H9 (cell line): ENCODE data around the gene KCND2. TPM values are rescaled to one million over a fixed set of nuclear protein-coding genes. Genes with fewer than 3 reads are reported as not detected.

ENCODE experiments used
- DNase-seq: peaks from one replicate; pipeline ENCODE4 v3.0.0-alpha.2; 2017
- H2AFZ ChIP-seq: one replicate; pipeline ENCODE4 v1.6.1; 2013; ENCODE audit warnings: mild to moderate bottlenecking, low read length, control low read depth, moderate library complexity
- H2AK5ac ChIP-seq: 2 replicates; pipeline ENCODE4 v1.6.1; 2013; ENCODE audit warnings: low read length, control low read depth, mixed read lengths; ENCODE audit not compliant: insufficient read length
- H2BK120ac ChIP-seq: one replicate; pipeline ENCODE4 v1.6.1; 2013; ENCODE audit warnings: low read depth, mild to moderate bottlenecking, low read length, control low read depth, inconsistent platforms; ENCODE audit not compliant: poor library complexity, severe bottlenecking
- H2BK12ac ChIP-seq: 2 replicates; pipeline ENCODE4 v1.6.1; 2013; ENCODE audit warnings: low read length, control low read depth, mixed read lengths, low read depth; ENCODE audit not compliant: insufficient read length
- H2BK15ac ChIP-seq: 2 replicates; pipeline ENCODE4 v1.6.1; 2013; ENCODE audit warnings: low read depth, low read length, control low read depth
- H2BK20ac ChIP-seq: one replicate; pipeline ENCODE4 v1.6.1; 2013; ENCODE audit warnings: low read depth, mild to moderate bottlenecking, low read length, control low read depth, inconsistent platforms; ENCODE audit not compliant: poor library complexity, severe bottlenecking
- H2BK5ac ChIP-seq: 2 replicates; pipeline ENCODE4 v1.6.1; 2013; ENCODE audit warnings: low read length, control low read depth, mixed read lengths; ENCODE audit not compliant: insufficient read length
- H3K14ac ChIP-seq: 2 replicates; pipeline ENCODE4 v1.6.1; 2013; ENCODE audit warnings: low read length, control low read depth; ENCODE audit not compliant: insufficient read depth
- H3K18ac ChIP-seq: 2 replicates; pipeline ENCODE4 v1.6.1; 2013; ENCODE audit warnings: low read depth, mild to moderate bottlenecking, mixed read lengths, low read length, control low read depth; ENCODE audit not compliant: insufficient read length
- H3K23ac ChIP-seq: 2 replicates; pipeline ENCODE4 v1.6.1; 2013; ENCODE audit warnings: low read length, control low read depth, mixed read lengths, low read depth; ENCODE audit not compliant: insufficient read length
- H3K23me2 ChIP-seq: 2 replicates; pipeline ENCODE4 v1.6.1; 2013; ENCODE audit warnings: low read depth, mild to moderate bottlenecking, mixed read lengths, low read length, control low read depth; ENCODE audit not compliant: insufficient read length, poor library complexity, severe bottlenecking
- H3K27ac ChIP-seq: 2 replicates; pipeline ENCODE4 v1.5.1; 2013; ENCODE audit warnings: low read length, control low read depth, mixed read lengths, low read depth; ENCODE audit not compliant: insufficient read length
- H3K27me3 ChIP-seq: 2 replicates; pipeline ENCODE4 v1.6.1; 2013; ENCODE audit warnings: low read length, control low read depth, inconsistent platforms; ENCODE audit not compliant: insufficient read depth
- H3K4ac ChIP-seq: 2 replicates; pipeline ENCODE4 v1.6.1; 2013; ENCODE audit warnings: low read depth, mild to moderate bottlenecking, control low read depth, inconsistent platforms, low read length, moderate library complexity
- H3K4me1 ChIP-seq: 2 replicates; pipeline ENCODE4 v1.6.1; 2013; ENCODE audit warnings: low read length, control low read depth, inconsistent platforms; ENCODE audit not compliant: insufficient read depth
- H3K4me2 ChIP-seq: 2 replicates; pipeline ENCODE4 v1.6.1; 2013; ENCODE audit warnings: low read length, control low read depth, mixed read lengths; ENCODE audit not compliant: insufficient read length, insufficient read depth
- H3K56ac ChIP-seq: 2 replicates; pipeline ENCODE4 v1.6.1; 2013; ENCODE audit warnings: low read depth, mild to moderate bottlenecking, mixed read lengths, low read length, control low read depth; ENCODE audit not compliant: insufficient read length
- H3K79me1 ChIP-seq: 2 replicates; pipeline ENCODE4 v1.6.1; 2013; ENCODE audit warnings: low read depth, mild to moderate bottlenecking, moderate library complexity, low read length, control low read depth, inconsistent platforms; ENCODE audit not compliant: insufficient read depth, poor library complexity, severe bottlenecking
- H3K79me2 ChIP-seq: 2 replicates; pipeline ENCODE4 v1.6.1; 2013; ENCODE audit warnings: low read length, control low read depth, inconsistent platforms; ENCODE audit not compliant: insufficient read depth
- H3K9ac ChIP-seq: 2 replicates; pipeline ENCODE4 v1.6.1; 2013; ENCODE audit warnings: low read length, control low read depth, mixed read lengths; ENCODE audit not compliant: insufficient read length; ENCODE audit errors: extremely low read depth
- H3K9me3 ChIP-seq: one replicate; pipeline ENCODE4 v1.6.1; 2013; ENCODE audit warnings: low read depth, low read length, inconsistent platforms; ENCODE audit not compliant: control insufficient read depth
- H3T11ph ChIP-seq: one replicate; pipeline ENCODE4 v1.6.1; 2013; ENCODE audit warnings: mild to moderate bottlenecking, low read length, control low read depth, inconsistent platforms
- H4K20me1 ChIP-seq: one replicate; pipeline ENCODE4 v1.6.1; 2013; ENCODE audit not compliant: control insufficient read depth, insufficient read length, insufficient read depth
- H4K5ac ChIP-seq: 2 replicates; pipeline ENCODE4 v1.6.1; 2013; ENCODE audit warnings: low read depth, mild to moderate bottlenecking, mixed read lengths, low read length, control low read depth; ENCODE audit not compliant: insufficient read length
- H4K8ac ChIP-seq: replicated peaks from 2 replicates; pipeline ENCODE4 v1.6.1; 2013; ENCODE audit warnings: low read length, control low read depth, mixed read lengths, low read depth; ENCODE audit not compliant: insufficient read length
- H4K91ac ChIP-seq: 2 replicates; pipeline ENCODE4 v1.6.1; 2013; ENCODE audit warnings: low read depth, mild to moderate bottlenecking, moderate library complexity, mixed read lengths, low read length, control low read depth; ENCODE audit not compliant: insufficient read length
- H3K27ac Mint-ChIP-seq, 3 experiments: 2 replicates in 2 of 3; 3 replicates in 1 of 3; pipeline ENCODE4 v1.8.0; 2020 to 2021; ENCODE audit warnings: mixed read lengths in 3 of 3, mild to moderate bottlenecking in 1 of 3, moderate library complexity in 1 of 3
- H3K27me3 Mint-ChIP-seq: 2 replicates; pipeline ENCODE4 v1.8.0; 2021; ENCODE audit warnings: low read depth, mild to moderate bottlenecking, moderate library complexity, mixed read lengths
- H3K36me3 Mint-ChIP-seq, 3 experiments: 2 replicates in 2 of 3; 3 replicates in 1 of 3; pipeline ENCODE4 v1.8.0; 2020 to 2021; ENCODE audit warnings: low read depth in 3 of 3, mixed read lengths in 3 of 3; ENCODE audit not compliant: insufficient read depth in 1 of 3
- H3K4me1 Mint-ChIP-seq, 2 experiments: 2 replicates each; pipeline ENCODE4 v1.8.0; 2020; ENCODE audit warnings: mixed read lengths in 2 of 2
- H3K4me3 Mint-ChIP-seq, 2 experiments: 2 replicates in 1 of 2; 3 replicates in 1 of 2; pipeline ENCODE4 v1.8.0; 2020 to 2021; ENCODE audit warnings: mild to moderate bottlenecking in 2 of 2, mixed read lengths in 2 of 2, moderate library complexity in 1 of 2
- H3K9me3 Mint-ChIP-seq, 2 experiments: 2 replicates in 1 of 2; 3 replicates in 1 of 2; pipeline ENCODE4 v1.8.0; 2020; ENCODE audit warnings: mild to moderate bottlenecking in 2 of 2, mixed read lengths in 2 of 2, moderate library complexity in 1 of 2
- CTCF ChIP-seq: fragments of 200-600 bp; sonication (generic); conservative IDR thresholded peaks from 3 replicates; pipeline ENCODE4 v1.8.0; 2021; ENCODE audit warnings: antibody characterized with exemption, mild to moderate bottlenecking
- WGBS: extraction: QIAGEN DNeasy Blood & Tissue Kit; methylation state at CpG from one replicate; pipeline ENCODE4 v1.1.7; 2013; ENCODE audit warnings: missing lambda C conversion rate, low lambda C conversion rate, mixed read lengths; ENCODE audit not compliant: insufficient read length; ENCODE audit errors: extremely low coverage; 5-methylcytosine and 5-hydroxymethylcytosine counted together
- total RNA-seq: library from RNA; stranded (reverse); gene quantifications from 2 replicates; pipeline ENCODE4 v1.2.1, GENCODE V29; 2021

Gene KCND2
- total RNA-seq, 1 experiment from 2014 or later, result 6.4 TPM

GRCh38 chr7:120523985-120524384 is 251.0 kb downstream of the KCND2 start:
- Histone ChIP-seq H3K4ac (no peak overlapping the region), H3K79me1 (no peaks in the 10 kb centered on the region), H3K23me2 (no peaks in the 10 kb centered on the region), H3K9me3 (no peaks in the 10 kb centered on the region), H3K27ac (no peak overlapping the region), H2AK5ac (no peak overlapping the region), H3K56ac (no peak overlapping the region), H2BK15ac (peak overlapping the region; percentile 80; the same call in 1 of the 2 replicates), H3K18ac (no peak overlapping the region), H2BK12ac (no peak overlapping the region), H2AFZ (no peak overlapping the region), H3K23ac (no peak overlapping the region), H4K8ac (no peak overlapping the region), H2BK5ac (no peak overlapping the region), H4K5ac (no peak overlapping the region), H3K9ac (no peak overlapping the region), H3K4me1 (peaks cover 10% of the 10 kb centered on the region; the same call in 1 of the 2 replicates), H3K27me3 (no peaks in the 10 kb centered on the region), H2BK20ac (no peak overlapping the region), H4K20me1 (no peaks in the 10 kb centered on the region), H3T11ph (no peak overlapping the region), H2BK120ac (no peak overlapping the region), H4K91ac (no peak overlapping the region), H3K79me2 (no peaks in the 10 kb centered on the region), H3K4me2 (no peak overlapping the region), H3K14ac (no peak overlapping the region)
- Mint-ChIP-seq H3K36me3 (peaks cover 0 to 5% (median 2%) of the 10 kb centered on the region in 3 experiments; a peak in 2 of 7 replicates), H3K9me3 (no peaks in the 10 kb centered on the region), H3K27ac (peak overlapping the region in 2 of 3 experiments; percentile 78 to 90; a peak in 3 of 7 replicates), H3K27me3 (no peaks in the 10 kb centered on the region), H3K4me1 (peaks cover 46 to 47% of the 10 kb centered on the region in 2 experiments), H3K4me3 (no peak overlapping the region)
- TF ChIP-seq CTCF, result no peak
- WGBS, result no CpG with 5 or more reads among the region's 7 CpGs
- DNase-seq, result no peak
